Inflammatory macrophage treated with lipopolysaccharide for 1 hour (primary cell): Measurements from ENCODE around the gene OR2K2.
"Not testable (repeated sequence)": the region's sequence is repeated elsewhere in the genome, so short reads cannot be mapped to it uniquely, and the experiment has no call there.

Experiments
- DNase-seq, 2 donors: peaks; one replicate each; pipeline ENCODE4 v3.0.0-alpha.2; 2020 to 2022

Gene OR2K2

GRCh38 chr9:111297066-111297824 lies 32.8 kb downstream of the OR2K2 start:
- no peak for DNase-seq

DNA sequence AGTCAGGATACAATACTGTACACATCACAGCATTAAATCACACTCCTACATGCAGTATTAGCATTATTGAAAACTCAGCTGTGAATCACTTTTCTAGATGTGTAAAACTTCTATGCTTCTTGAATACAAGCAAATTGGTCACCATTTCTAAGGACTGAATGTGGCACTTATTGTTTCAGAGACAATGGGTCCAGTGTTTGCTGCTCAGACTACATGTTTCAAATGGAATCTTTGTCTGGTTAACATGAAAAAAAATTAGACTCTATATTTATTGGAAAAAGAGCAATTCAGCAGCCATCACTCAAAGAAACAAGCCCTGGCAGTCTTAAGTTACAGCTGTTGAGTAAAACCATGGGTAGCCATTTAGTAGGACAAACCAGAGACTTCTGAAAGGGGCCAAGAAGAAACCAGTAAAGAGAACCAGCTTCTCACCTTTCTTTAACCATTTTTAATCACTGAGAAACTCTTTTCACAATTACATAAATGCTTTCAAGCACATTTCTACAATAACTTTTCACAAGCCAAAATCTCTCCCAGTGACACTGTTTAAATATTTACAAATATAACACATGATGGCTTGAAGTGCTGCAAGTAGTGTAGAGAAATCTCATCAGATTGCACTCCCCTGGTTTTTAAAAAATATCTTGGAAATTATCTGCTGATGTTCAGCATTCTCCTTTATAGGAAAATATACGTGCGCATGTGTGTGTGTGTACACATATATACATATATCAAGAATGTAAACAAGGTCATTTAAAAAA lies 35.2 kb downstream of the OR2K2 start:
- no peak for DNase-seq

DNA sequence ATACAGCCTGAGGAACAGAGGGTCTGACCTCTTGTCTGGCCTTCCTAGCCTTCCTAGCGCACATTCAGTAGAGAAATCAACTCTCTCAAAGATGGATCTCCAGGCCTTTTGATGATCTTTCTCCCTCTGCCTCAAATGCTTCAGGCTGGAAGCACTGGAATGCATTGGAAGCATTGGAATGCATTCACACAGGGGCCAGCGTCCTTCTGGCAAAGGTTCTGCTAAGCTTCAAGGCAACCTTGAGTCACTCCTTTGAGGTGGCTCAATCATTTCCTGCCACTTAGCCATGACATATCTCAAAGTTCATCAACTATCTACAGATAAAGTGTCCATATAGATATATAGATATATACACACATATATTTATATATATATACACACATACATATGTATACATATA lies 42.9 kb downstream of the OR2K2 start:
- DNase-seq = no peak

DNA sequence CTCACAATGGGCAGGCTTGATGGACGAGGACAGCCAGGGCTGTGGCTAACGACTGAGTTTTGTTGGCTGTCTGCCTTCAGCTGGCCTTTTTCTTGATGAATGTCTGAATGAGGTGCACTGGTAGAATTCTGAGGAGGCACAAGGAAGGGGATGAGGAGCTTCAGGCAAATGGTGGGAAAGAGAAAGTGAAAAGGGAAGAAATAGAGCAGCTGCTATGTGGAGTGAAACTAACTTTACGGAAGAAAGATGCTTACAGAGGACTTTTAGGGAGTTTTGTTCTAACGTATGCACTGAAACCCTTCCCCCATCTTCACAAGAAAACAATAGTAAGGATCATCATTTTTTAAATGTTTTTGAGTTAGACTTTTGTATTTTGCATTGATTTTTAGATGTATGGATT lies 45.3 kb downstream of the OR2K2 start:
- peak; percentile 20 to 28 for DNase-seq

DNA sequence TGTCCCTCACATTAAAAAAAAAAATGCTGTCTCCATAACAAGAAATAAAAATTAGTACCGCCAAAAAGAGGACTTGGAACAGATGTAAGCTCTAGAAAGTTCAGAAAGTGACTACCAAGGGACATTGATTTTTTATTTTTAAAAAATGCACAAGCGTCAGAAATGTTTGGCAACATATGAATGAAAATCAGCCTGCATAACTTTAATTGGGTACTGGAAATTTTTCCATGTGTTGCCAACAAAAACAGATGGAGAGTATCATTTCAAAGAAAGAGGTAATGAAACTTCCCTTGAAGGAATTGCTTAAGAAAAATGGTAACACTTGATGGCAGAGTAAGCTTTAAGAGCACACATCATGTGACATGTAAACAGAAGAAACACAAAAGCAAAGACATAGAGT lies 47.2 kb downstream of the OR2K2 start:
- DNase-seq = peak; percentile 44 to 45

GRCh38 chr9:111280795-111281194 lies 49.2 kb downstream of the OR2K2 start:
- DNase-seq = not testable (repeated sequence)
